ENCODE measurements around the gene NHLH2. TPM values are rescaled to one million over a fixed set of nuclear protein-coding genes. Genes with fewer than 3 reads are reported as not detected.

Gene NHLH2
- total and polyA plus RNA-seq, 7 donors = not detected

DNA sequence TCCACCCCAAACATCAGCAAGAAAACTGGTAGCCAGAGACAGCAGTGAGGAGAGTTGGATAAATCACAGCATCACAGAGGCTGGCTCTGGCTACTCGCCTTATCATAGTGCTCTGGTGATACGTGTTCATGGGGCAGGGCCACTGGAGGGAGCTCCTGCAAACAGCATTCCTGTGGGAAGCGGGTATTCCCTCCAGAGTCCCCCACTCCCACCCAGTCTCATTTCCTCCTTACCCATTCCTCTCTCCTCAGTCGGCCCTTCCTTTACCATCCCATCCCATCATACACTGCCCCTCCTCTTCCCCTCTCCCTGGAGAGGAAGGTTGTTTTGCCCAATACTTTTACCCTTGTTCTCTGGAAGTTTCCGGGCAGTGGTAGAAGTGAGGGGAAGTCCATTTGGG, 7.1 kb downstream of the NHLH2 start:
- 60 to 78% (median 61%) methylated on average over 5 of the region's 5 CpGs for WGBS, 3 donors

DNA sequence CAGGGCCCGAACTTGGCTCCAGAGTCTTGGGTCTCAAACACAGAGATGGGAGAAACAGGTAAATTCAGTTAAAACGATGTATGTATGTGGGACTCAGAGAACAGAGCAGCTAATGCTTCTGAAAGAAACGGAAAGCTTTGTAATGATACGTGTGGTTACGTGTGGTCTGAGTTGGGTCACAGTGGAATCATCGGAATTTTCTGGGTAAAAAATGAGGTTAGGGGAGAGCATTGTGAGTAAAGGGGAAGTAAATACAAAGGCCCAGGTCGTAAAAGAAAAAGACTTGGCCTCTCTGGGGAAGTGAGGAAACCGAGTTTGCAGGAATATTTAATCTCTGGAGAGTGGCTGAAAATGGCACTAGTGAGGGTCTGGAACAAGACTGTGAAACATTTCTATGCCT, 8.3 kb downstream of the NHLH2 start:
- H3K4me3 ChIP-seq = no peak overlapping the region
- no peaks in the 10 kb centered on the region for H3K36me3 ChIP-seq (ENCODE audit: insufficient read depth in 1 of 2, low read depth in 1 of 2)
- DNase-seq (no peak), ATAC-seq (no peak)
- H3K27ac ChIP-seq = no peak overlapping the region
- peaks cover 0 to 65% (median 9%) of the 10 kb centered on the region in 3 donors for H3K27me3 ChIP-seq (ENCODE audit: insufficient read depth in 3 of 3, low read length in 2 of 3)
- WGBS, 3 donors = 83 to 85% (median 85%) methylated on average over 8 of the region's 8 CpGs
- intact Hi-C loops (cut with DNase I) = no loop called here
- TF ChIP-seq, protein P1, sequence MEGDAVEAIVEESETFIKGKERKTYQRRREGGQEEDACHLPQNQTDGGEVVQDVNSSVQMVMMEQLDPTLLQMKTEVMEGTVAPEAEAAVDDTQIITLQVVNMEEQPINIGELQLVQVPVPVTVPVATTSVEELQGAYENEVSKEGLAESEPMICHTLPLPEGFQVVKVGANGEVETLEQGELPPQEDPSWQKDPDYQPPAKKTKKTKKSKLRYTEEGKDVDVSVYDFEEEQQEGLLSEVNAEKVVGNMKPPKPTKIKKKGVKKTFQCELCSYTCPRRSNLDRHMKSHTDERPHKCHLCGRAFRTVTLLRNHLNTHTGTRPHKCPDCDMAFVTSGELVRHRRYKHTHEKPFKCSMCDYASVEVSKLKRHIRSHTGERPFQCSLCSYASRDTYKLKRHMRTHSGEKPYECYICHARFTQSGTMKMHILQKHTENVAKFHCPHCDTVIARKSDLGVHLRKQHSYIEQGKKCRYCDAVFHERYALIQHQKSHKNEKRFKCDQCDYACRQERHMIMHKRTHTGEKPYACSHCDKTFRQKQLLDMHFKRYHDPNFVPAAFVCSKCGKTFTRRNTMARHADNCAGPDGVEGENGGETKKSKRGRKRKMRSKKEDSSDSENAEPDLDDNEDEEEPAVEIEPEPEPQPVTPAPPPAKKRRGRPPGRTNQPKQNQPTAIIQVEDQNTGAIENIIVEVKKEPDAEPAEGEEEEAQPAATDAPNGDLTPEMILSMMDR (IDR thresholded peaks at IDR 0.05) = no peak
- H3K4me1 ChIP-seq = peaks cover 4% of the 10 kb centered on the region
- no peaks in the 10 kb centered on the region for H3K9me3 ChIP-seq

More for the DNA sequence above, 7.1 kb downstream of the NHLH2 start:
- intact Hi-C loops (cut with DNase I) = no loop called here
- Histone ChIP-seq H3K27me3 (ENCODE audit: insufficient read depth in 3 of 3, low read length in 2 of 3) (peaks cover 0 to 66% (median 18%) of the 10 kb centered on the region in 3 donors), H3K4me3 (no peak overlapping the region), H3K27ac (no peak overlapping the region), H3K36me3 (ENCODE audit: insufficient read depth in 1 of 2, low read depth in 1 of 2) (no peaks in the 10 kb centered on the region), H3K9me3 (no peaks in the 10 kb centered on the region), H3K4me1 (peaks cover 4% of the 10 kb centered on the region)
- DNase-seq (no peak), ATAC-seq (no peak)
- TF ChIP-seq, protein P1 (IDR thresholded peaks at IDR 0.05) = no peak

DNA sequence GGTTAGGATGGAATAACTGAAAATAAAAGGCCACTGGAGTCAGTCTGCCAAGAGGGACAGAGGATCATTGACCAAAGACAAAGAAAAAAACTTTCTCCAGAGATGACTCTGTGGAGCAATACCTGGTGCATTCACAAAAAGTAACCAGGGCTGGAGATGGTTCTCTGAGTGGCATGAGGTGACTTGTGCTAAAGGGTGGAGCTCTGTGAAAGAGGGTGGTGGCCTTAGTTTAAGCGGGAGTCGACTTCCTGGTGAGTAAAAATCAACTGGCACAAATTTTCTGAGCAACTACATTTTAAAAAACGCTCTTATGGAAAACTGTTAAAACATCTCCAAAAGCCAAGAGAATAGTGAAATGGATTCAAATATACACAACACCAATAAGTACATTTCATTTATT, 10.0 kb downstream of the NHLH2 start:
- intact Hi-C loops (cut with DNase I) = no loop called here
- ATAC-seq = no peak
- Histone ChIP-seq H3K27ac (no peak overlapping the region), H3K36me3 (ENCODE audit: insufficient read depth in 1 of 2, low read depth in 1 of 2) (no peaks in the 10 kb centered on the region), H3K27me3 (ENCODE audit: insufficient read depth in 3 of 3, low read length in 2 of 3) (peaks cover 0 to 62% (median 5%) of the 10 kb centered on the region in 3 donors), H3K4me1 (peaks cover 4% of the 10 kb centered on the region), H3K9me3 (no peaks in the 10 kb centered on the region), H3K4me3 (no peak overlapping the region)
- TF ChIP-seq, protein P1 (IDR thresholded peaks at IDR 0.05) = no peak
- 81 to 85% (median 82%) methylated on average over 3 of the region's 3 CpGs for WGBS, 3 donors
- no peak for DNase-seq

GRCh38 chr1:115829947-115830346, 11.0 kb downstream of the NHLH2 start:
- H3K4me1 ChIP-seq = peaks cover 4% of the 10 kb centered on the region
- H3K9me3 ChIP-seq = no peaks in the 10 kb centered on the region
- WGBS, 3 donors = 87 to 91% (median 88%) methylated on average over 3 of the region's 3 CpGs
- intact Hi-C loops (cut with DNase I) = no loop called here
- no peak for DNase-seq
- no peak for ATAC-seq
- peaks cover 0 to 55% (median 4%) of the 10 kb centered on the region in 3 donors for H3K27me3 ChIP-seq (ENCODE audit: insufficient read depth in 3 of 3, low read length in 2 of 3)
- no peak overlapping the region for H3K4me3 ChIP-seq
- TF ChIP-seq, protein P1 (IDR thresholded peaks at IDR 0.05) = no peak
- H3K27ac ChIP-seq = no peak overlapping the region
- H3K36me3 ChIP-seq (ENCODE audit: insufficient read depth in 1 of 2, low read depth in 1 of 2) = no peaks in the 10 kb centered on the region

GRCh38 chr1:115829023-115829674, 11.8 kb downstream of the NHLH2 start:
- Histone ChIP-seq H3K27ac (no peak overlapping the region), H3K4me1 (peaks cover 4% of the 10 kb centered on the region), H3K36me3 (ENCODE audit: insufficient read depth in 1 of 2, low read depth in 1 of 2) (no peaks in the 10 kb centered on the region), H3K27me3 (ENCODE audit: insufficient read depth in 3 of 3, low read length in 2 of 3) (peaks cover 0 to 49% (median 2%) of the 10 kb centered on the region in 3 donors), H3K4me3 (peak overlapping the region; percentile 62), H3K9me3 (no peaks in the 10 kb centered on the region)
- 79 to 80% (median 80%) methylated on average over 20 of the region's 20 CpGs for WGBS, 3 donors
- intact Hi-C loops (cut with DNase I) = no loop called here
- TF ChIP-seq, protein P1 (IDR thresholded peaks at IDR 0.05) = no peak
- peak; percentile 83 to 94 (median 90) for ATAC-seq
- peak in 1 of 2 donors; percentile 17 for DNase-seq
